HG03139 (cell line): ENCODE data around the gene ZNF648.
"Not testable (repeated sequence)": the region's sequence is repeated elsewhere in the genome, so short reads cannot be mapped to it uniquely, and the experiment has no call there.

Source experiments
- ATAC-seq: cut with Tn5 transposase; IDR thresholded peaks from one replicate; pipeline ENCODE4 v1.9.1; 2021; ENCODE audit not compliant: unreplicated experiment

Gene ZNF648

GRCh38 chr1:182080040-182080439, 18.5 kb upstream of the ZNF648 start:
- no peak for ATAC-seq

- ATAC-seq, result no peak
Observed at GRCh38 chr1:182071924-182072323, 10.4 kb upstream of the ZNF648 start.

GRCh38 chr1:182069028-182069466, 7.5 kb upstream of the ZNF648 start:
- ATAC-seq, result peak; percentile 65

GRCh38 chr1:182066934-182067333, 5.4 kb upstream of the ZNF648 start:
- no peak for ATAC-seq

- no peak for ATAC-seq
Observed at GRCh38 chr1:182065126-182065845, 3.8 kb upstream of the ZNF648 start.

- ATAC-seq, result no peak
Observed at GRCh38 chr1:182064611-182065010, 3.1 kb upstream of the ZNF648 start.

GRCh38 chr1:182062223-182062622, 711 bp upstream of the ZNF648 start:
- ATAC-seq, result no peak

- no peak for ATAC-seq
Observed at GRCh38 chr1:182060877-182061276, 635 bp downstream of the ZNF648 start.

GRCh38 chr1:182059936-182060335, 1.6 kb downstream of the ZNF648 start:
- ATAC-seq, result no peak

- no peak for ATAC-seq
Observed at GRCh38 chr1:182056601-182057366, 4.7 kb downstream of the ZNF648 start.

- ATAC-seq, result no peak
Observed at GRCh38 chr1:182054698-182055326, 6.7 kb downstream of the ZNF648 start.

- ATAC-seq, result no peak
Observed at GRCh38 chr1:182052355-182052754, 9.2 kb downstream of the ZNF648 start.

GRCh38 chr1:182051938-182052337, 9.6 kb downstream of the ZNF648 start:
- no peak for ATAC-seq

- no peak for ATAC-seq
Observed at GRCh38 chr1:182050481-182051448, 10.7 kb downstream of the ZNF648 start.

- ATAC-seq, result no peak
Observed at GRCh38 chr1:182048562-182048961, 12.9 kb downstream of the ZNF648 start.

- no peak for ATAC-seq
Observed at GRCh38 chr1:182046763-182047162, 14.7 kb downstream of the ZNF648 start.

- not testable (repeated sequence) for ATAC-seq
Observed at GRCh38 chr1:182045481-182045880, 16.0 kb downstream of the ZNF648 start.

GRCh38 chr1:182041615-182042014, 19.9 kb downstream of the ZNF648 start:
- ATAC-seq, result no peak

GRCh38 chr1:182038220-182038619, 23.3 kb downstream of the ZNF648 start:
- no peak for ATAC-seq

- no peak for ATAC-seq
Observed at GRCh38 chr1:182035097-182035770, 26.3 kb downstream of the ZNF648 start.
